NCI-H1417 (cell line): ENCODE data around the gene REXO4.

Experiments
- DNase-seq, 3 experiments: peaks; one replicate each; lab custom pipeline; 2025; lab: John Stamatoyannopoulos, UW

The REXO4 gene, protein sequence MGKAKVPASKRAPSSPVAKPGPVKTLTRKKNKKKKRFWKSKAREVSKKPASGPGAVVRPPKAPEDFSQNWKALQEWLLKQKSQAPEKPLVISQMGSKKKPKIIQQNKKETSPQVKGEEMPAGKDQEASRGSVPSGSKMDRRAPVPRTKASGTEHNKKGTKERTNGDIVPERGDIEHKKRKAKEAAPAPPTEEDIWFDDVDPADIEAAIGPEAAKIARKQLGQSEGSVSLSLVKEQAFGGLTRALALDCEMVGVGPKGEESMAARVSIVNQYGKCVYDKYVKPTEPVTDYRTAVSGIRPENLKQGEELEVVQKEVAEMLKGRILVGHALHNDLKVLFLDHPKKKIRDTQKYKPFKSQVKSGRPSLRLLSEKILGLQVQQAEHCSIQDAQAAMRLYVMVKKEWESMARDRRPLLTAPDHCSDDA

DNA sequence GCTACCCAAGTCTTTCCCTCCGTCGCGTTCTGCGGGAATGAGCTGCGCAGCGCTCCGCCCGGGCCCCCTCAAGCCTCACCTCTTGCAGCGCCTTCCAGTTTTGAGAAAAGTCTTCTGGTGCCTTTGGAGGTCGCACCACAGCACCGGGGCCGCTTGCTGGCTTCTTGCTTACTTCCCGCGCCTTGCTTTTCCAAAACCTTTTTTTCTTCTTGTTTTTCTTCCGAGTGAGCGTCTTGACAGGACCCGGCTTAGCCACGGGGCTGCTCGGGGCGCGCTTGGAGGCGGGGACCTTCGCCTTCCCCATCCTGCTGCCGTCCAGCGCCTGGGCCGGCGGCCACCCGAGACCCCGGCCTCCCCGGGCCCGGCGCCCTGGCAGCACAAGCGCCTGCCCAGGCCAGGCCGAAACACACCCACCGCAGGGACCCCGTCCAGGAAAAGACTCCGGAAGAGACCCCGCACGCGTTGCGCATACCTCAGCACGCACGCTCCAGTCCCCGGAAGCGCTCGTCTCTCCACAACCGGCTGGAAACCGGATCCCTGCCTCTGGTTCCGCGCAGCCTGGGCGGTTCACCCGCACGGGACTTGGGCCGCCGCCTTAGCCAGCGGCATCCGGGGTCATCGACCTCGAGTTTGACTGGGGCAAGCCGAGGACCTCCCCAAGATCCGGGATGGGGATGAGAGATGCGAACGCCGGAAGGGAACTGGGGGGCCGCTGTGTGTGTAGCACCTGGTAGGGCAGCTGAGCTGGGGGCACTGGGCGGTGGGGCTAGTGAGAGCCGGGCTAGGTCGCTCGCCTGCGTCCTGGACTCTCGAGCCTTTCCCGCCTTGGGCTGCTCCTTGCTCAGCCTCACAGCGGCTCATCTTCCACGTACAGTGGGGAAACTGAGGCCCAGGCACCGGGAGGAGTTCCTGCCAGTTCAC is at the start of gene REXO4:
Gene REXO4, minus strand, starts transcription at position 470 of the 921 bp plus-strand sequence. Its CDS starts 166 bp downstream, at position 304.
- peak; percentile 61 to 92 (median 87) for DNase-seq

DNA sequence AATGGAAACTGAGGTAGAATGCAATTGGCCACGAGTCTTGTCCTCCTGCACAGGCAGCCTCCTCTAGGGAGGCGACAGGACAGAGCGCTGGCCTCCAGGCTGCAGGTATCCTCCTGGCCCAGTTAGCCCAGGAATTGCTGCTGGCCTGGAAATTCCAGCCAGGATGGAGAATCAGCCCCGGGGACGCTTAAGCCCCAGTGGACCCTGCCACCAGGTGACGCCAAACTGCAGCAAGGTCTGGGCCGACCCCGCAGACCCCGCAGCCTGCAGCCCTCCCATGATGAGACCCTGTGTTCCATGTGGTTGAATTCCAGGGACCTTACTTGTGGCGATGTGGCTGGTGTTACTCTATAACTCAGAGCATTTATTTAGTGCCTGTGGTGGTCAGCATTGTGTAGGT is 49.3 kb upstream of the REXO4 start:
- no peak for DNase-seq

- DNase-seq, result no peak
Observed at GRCh38 chr9:133465984-133466383, 48.2 kb upstream of the REXO4 start.

GRCh38 chr9:133464638-133465037 is 46.8 kb upstream of the REXO4 start:
- no peak for DNase-seq

- DNase-seq, result no peak
Observed at GRCh38 chr9:133463864-133464615, 46.2 kb upstream of the REXO4 start.

GRCh38 chr9:133463234-133463863 is 45.5 kb upstream of the REXO4 start:
- peak in 1 of 3 experiments; percentile 12 for DNase-seq

DNA sequence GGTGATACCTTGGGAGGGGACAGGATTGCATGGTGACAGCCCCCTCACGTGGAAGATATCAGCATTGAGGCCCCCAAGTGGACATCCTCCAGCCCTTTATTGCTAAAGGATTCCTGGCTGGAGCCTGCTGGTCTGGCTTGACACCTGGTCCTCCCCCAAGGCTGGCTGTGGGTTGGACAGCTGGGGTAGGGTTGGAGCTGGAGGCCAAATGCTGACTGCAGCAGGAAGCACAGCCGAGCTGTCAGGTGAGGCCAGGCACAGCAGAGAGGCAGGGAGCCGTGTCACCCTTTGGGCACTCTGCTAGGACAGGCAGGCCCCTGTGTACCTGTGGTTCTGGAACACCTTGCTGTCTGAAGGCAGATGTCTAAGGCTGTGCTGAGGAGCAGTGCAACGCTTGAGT is 44.2 kb upstream of the REXO4 start:
- DNase-seq, result no peak

DNA sequence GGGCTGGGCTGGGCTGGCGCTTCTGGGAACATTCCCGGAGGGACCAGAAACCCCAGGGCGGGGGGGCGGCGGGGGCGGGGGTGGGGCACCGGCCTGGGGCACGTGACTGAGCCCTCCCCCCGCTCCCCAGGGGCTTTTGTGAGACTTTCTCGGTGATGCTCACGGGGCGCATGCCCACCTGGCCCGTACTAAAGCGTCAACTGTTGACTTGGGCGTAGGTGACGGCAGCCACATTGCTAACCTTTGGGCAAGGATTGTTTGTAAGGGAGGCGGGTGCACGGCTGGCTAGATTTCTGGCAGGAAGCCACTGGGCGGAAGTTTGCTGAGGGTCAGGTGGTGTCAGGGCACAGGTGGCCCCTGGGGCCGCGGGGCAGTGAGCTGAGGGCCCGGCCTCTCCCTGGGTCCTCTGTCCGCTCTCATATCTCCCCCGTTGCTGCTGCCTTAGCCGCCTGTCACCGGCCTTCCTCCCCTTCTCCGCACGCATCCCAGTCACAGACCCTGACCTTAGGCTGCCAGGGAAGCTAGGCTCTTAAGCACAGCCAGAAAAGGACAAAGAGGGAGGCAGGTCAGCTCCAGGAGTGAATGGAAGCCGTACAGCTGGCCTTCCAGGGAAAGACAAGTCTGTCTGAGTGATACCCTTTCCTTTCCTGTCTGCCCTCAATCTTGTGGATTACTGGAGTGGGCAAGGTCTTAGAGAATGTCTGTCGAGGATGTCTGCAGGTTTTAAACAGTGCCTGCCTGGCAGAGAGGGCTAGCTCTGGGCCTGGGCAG is 42.8 kb upstream of the REXO4 start:
- DNase-seq, result peak; percentile 22 to 93 (median 90)

- peak; percentile 96 to 100 (median 100) for DNase-seq
Observed at GRCh38 chr9:133459476-133460404, 41.9 kb upstream of the REXO4 start, which contains the start of gene CACFD1. Gene CACFD1 (plus strand): TSS chr9:133459978. CDS start chr9:133460067, 89 bp downstream.

- DNase-seq, result peak in 2 of 3 experiments; percentile 49 to 67
Observed at GRCh38 chr9:133458643-133459312, 41.0 kb upstream of the REXO4 start.

DNA sequence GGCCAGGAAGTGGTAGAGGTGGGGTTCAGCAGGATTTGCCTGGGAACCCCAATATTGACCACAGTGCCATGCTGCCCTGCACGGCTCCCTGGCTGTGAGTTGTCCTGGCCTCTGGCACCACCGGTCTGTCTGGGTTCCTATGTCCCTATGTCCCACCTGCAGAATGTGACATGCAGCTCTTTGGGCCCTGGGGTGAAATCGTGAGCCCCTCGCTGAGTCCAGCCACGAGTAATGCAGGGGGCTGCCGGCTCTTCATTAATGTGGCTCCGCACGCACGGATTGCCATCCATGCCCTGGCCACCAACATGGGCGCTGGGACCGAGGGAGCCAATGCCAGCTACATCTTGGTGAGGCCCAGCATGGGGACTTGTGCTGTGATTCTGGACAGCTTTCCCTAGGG is 39.9 kb upstream of the REXO4 start:
- no peak for DNase-seq

- DNase-seq, result no peak
Observed at GRCh38 chr9:133457233-133457632, 39.4 kb upstream of the REXO4 start.

DNA sequence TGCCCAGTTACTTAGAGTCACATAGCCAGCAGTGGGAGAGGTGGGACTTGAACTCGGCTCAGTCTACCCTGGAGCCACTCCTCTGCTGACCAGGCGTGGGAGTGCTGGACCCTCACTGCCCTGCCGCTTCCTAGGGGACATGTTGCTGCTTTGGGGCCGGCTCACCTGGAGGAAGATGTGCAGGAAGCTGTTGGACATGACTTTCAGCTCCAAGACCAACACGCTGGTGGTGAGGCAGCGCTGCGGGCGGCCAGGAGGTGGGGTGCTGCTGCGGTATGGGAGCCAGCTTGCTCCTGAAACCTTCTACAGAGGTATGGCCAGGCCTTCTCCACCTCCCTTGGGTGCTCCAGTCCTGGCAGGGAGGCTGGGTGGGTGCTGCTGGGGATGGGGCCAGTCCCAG is 38.6 kb upstream of the REXO4 start:
- DNase-seq, result no peak

GRCh38 chr9:133455936-133456335 is 38.1 kb upstream of the REXO4 start:
- no peak for DNase-seq

DNA sequence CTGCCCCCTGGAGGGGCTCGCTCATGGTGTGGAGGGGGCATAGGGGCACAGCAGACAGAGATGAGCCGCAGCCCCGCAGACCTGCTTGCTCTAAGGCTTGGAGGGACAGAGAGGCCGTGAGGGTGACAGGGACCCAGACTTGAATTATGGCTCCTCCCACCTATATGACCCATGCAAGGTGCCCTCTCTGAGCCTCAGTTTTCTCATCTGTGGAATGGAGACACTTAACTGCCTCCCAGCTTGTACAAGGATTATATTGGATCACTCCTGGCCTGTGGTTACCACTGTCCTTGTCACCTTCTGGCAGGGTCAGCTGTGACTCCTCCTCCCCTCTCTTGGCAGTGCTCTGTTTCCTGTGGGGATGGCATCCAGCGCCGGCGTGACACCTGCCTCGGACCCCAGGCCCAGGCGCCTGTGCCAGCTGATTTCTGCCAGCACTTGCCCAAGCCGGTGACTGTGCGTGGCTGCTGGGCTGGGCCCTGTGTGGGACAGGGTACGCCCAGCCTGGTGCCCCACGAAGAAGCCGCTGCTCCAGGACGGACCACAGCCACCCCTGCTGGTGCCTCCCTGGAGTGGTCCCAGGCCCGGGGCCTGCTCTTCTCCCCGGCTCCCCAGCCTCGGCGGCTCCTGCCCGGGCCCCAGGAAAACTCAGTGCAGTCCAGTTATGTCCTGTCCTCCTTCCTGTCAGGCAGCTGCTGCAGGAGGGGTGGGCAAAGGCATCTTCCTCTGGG is 37.3 kb upstream of the REXO4 start:
- no peak for DNase-seq

DNA sequence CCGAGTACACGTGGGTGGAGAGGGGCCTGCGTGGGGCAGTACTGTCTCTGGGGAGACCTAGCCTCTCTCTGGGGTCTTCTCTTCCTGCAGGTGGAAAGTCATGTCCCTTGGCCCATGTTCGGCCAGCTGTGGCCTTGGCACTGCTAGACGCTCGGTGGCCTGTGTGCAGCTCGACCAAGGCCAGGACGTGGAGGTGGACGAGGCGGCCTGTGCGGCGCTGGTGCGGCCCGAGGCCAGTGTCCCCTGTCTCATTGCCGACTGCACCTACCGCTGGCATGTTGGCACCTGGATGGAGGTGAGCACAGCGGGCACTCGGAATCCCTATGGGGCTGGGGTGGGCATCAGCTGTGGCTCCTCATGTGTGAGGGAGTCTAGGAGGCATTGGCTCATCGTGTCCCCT is 36.5 kb upstream of the REXO4 start:
- no peak for DNase-seq

GRCh38 chr9:133453651-133454050 is 35.8 kb upstream of the REXO4 start:
- DNase-seq, result no peak

- DNase-seq, result no peak
Observed at GRCh38 chr9:133452562-133452961, 34.8 kb upstream of the REXO4 start.
